ENCODE measurements around the gene TBL3. TPM values are rescaled to one million over a fixed set of nuclear protein-coding genes. Genes with fewer than 3 reads are reported as not detected.

TBL3 gene
- total RNA-seq, 1 donor from 2014 or later, result 25.6 TPM

DNA sequence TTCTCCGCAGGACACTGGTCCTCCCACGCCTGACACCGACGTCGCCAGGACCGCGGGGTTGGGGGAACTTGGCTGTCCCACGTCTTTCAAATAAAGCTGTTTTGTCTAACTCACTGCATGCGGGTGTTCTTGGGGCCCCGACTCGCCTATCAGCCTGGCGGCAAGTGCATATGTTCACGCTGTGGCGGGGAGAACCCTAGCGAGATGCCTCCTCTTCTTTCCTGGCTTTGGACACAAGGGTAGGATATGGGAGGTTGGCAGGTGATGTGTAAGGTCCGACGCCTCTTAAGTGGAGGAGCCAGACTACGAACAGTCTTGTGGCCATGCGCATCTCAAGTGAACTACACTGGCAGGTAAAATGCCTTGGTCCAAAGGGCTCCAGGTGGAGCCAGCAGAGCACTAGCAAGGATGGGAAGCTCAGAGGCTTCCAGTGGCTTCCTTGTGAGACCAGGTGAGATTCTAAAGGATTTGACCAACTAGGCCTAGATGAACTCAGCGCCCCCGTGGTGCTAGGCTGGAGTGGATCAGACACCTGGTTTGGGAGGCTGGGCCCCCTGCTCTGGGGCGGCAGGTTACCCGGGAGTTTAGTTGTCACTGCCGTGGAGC lies 6.4 kb upstream of the TBL3 start:
- TF ChIP-seq, protein P1, sequence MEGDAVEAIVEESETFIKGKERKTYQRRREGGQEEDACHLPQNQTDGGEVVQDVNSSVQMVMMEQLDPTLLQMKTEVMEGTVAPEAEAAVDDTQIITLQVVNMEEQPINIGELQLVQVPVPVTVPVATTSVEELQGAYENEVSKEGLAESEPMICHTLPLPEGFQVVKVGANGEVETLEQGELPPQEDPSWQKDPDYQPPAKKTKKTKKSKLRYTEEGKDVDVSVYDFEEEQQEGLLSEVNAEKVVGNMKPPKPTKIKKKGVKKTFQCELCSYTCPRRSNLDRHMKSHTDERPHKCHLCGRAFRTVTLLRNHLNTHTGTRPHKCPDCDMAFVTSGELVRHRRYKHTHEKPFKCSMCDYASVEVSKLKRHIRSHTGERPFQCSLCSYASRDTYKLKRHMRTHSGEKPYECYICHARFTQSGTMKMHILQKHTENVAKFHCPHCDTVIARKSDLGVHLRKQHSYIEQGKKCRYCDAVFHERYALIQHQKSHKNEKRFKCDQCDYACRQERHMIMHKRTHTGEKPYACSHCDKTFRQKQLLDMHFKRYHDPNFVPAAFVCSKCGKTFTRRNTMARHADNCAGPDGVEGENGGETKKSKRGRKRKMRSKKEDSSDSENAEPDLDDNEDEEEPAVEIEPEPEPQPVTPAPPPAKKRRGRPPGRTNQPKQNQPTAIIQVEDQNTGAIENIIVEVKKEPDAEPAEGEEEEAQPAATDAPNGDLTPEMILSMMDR (IDR thresholded peaks at IDR 0.05), result no peak
- intact Hi-C loops (cut with DNase I), result no loop called here
- Histone ChIP-seq H3K9me3 (no peaks in the 10 kb centered on the region), H3K36me3 (peaks cover 26% of the 10 kb centered on the region), H3K4me1 (peaks cover 33% of the 10 kb centered on the region), H3K27ac (peak overlapping the region; percentile 98), H3K4me3 (peak overlapping the region; percentile 92), H3K27me3 (ENCODE audit: low read depth) (no peaks in the 10 kb centered on the region)
- peak in 1 of 2 donors; percentile 2 for ATAC-seq
- no peak for DNase-seq

DNA sequence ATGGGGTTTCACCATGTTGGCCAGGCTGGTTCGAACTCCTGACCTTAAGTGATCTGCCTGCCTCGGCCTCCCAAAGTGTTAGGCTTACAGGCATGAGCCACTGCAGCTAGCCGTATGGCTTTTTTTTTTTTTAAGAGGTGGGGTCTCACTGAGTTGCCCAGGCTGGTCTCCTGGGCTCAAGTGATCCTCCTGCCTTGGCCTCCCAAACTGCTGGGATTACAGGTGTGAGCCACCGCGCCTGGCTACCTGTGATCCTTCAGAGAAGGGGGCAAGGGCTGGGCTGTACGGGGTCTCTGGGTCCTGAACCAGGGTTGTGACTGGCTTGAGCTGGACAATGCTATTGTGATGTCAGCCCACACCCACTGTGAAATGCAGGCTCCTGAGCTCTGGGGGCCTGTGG lies 5.4 kb upstream of the TBL3 start, which contains the start of gene RNF151:
RNF151 (plus strand) TSS at position 397 of the 400 bp plus-strand sequence. CDS start 26 bp downstream, outside the sequence.
- Histone ChIP-seq H3K27ac (peak within 1 kb of the TSS; percentile 98), H3K27me3 (ENCODE audit: low read depth) (no peaks in the 10 kb centered on the region), H3K4me1 (peaks cover 35% of the 10 kb centered on the region), H3K9me3 (no peaks in the 10 kb centered on the region), H3K4me3 (peak within 1 kb of the TSS; percentile 92), H3K36me3 (peaks cover 20% of the 10 kb centered on the region)
- DNase-seq (no peak), ATAC-seq (no peak)
- intact Hi-C loops (cut with DNase I), result no loop called here
- TF ChIP-seq, protein P1 (IDR thresholded peaks at IDR 0.05), result no peak

DNA sequence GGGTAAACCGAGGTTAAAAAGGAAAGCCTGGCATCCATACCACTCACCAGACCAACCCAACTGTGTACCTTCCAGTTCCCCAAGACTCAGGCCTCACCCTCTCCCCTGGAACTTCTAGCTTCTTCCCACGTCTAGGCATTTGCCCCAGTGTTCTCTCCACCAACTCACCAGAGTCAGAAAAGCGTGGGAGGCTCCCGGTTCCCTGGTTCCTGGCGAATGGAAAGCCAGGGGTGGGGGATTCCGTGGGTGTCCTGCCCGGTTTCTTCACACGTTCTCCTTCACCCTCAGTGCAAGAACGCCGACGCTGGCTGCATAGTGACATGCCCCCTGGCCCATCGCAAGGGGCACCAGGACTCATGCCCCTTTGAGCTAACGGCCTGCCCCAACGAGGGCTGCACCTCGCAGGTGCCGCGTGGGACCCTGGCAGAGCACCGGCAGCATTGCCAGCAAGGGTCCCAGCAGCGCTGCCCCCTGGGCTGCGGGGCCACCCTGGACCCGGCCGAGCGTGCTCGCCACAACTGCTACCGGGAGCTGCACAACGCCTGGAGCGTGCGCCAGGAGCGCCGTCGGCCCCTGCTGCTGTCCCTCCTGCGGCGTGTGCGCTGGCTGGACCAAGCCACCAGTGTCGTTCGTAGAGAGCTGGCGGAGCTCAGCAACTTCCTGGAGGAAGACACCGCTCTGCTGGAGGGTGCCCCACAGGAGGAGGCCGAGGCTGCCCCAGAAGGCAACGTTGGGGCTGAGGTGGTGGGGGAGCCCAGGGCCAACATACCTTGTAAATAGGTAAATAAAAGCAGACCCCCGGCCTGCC lies 3.5 kb upstream of the TBL3 start:
- Histone ChIP-seq H3K36me3 (peaks cover 1% of the 10 kb centered on the region), H3K4me3 (no peak overlapping the region), H3K27me3 (ENCODE audit: low read depth) (no peaks in the 10 kb centered on the region), H3K9me3 (no peaks in the 10 kb centered on the region), H3K27ac (no peak overlapping the region), H3K4me1 (peaks cover 39% of the 10 kb centered on the region)
- intact Hi-C loops (cut with DNase I), result no loop called here
- ATAC-seq (no peak), DNase-seq (no peak)
- TF ChIP-seq, protein P1 (IDR thresholded peaks at IDR 0.05), result no peak

DNA sequence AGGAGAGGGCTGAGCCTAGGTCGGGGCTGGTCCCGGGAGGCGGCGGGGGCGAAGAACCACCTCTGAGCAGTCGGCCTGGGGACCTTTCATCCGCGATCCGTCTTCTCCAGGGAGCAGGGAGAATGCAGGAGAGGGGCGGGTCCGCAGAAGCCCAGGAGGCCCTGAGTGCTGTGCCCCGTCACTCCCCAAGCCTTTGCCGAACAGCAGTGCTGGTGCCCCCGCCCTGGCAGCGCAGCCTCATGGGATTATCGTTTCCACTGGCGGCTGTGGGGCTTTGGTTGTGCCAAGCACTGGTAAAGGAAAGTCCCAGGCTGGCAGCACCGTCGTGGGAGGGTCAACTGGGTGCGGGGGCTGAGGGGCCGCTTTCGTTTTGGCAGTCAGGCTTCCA lies 631 bp downstream of the TBL3 start:
- H3K27me3 ChIP-seq (ENCODE audit: low read depth), result no peaks in the 10 kb centered on the region
- ATAC-seq, result peak in 1 of 2 donors; percentile 11
- TF ChIP-seq, protein P1 (IDR thresholded peaks at IDR 0.05), result no peak
- peaks cover 27% of the 10 kb centered on the region for H3K4me1 ChIP-seq
- DNase-seq, result no peak
- intact Hi-C loops (cut with DNase I), result no loop called here
- peaks cover 35% of the 10 kb centered on the region for H3K36me3 ChIP-seq
- no peaks in the 10 kb centered on the region for H3K9me3 ChIP-seq
- peak overlapping the region; percentile 100 for H3K4me3 ChIP-seq
- peak overlapping the region; percentile 93 for H3K27ac ChIP-seq

DNA sequence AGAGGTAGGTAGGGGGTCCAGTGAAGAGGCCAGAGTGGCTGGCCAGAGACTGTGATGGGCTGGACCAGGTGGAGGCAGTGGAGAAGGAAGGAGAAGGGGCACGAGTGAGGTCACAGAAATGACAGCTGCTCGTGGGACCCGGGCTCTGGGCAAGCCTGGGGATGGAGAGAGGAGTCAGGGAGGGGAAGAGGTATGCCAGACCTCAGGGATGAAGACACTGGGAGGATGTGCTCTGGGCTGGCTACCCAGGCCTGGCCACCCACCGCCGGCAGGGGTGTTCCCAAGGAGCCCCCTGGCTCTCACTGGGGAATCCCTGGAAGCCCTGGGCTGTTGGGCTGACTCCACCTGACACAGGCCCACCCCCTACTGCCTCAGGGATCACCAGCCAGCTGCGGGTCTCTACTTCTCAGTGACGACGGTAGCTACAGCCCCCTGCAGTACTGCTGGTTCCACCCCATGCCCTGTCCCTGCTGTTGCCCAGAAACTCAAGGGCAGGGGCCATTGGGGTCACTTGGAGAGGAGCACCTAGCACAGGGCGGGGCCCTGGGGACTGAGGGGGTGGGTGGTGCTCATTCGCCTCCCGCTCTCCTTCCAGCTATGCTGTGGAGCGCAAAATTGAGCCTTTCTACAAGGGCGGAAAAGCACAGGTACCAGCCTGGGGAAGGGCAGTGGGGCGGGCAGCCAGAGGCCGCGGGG lies 1.8 kb downstream of the TBL3 start:
- Histone ChIP-seq H3K27me3 (ENCODE audit: low read depth) (peaks cover 1% of the 10 kb centered on the region), H3K36me3 (peaks cover 45% of the 10 kb centered on the region), H3K9me3 (no peaks in the 10 kb centered on the region), H3K27ac (no peak overlapping the region), H3K4me1 (peaks cover 29% of the 10 kb centered on the region), H3K4me3 (no peak overlapping the region)
- intact Hi-C loops (cut with DNase I), result no loop called here
- DNase-seq (no peak), ATAC-seq (no peak)
- TF ChIP-seq, protein P1 (IDR thresholded peaks at IDR 0.05), result no peak

All from lower lobe of right lung (tissue), 2 donors.